ENCODE measurements around the gene TMEM200A. TPM values are rescaled to one million over a fixed set of nuclear protein-coding genes. Genes with fewer than 3 reads are reported as not detected.

The TMEM200A gene
- polyA plus RNA-seq, 3 donors = not detected

GRCh38 chr6:130411481-130411880 is 45.7 kb downstream of the TMEM200A start:
- TF ChIP-seq CTCF (IDR thresholded peaks at IDR 0.05) = no peak
- no peak overlapping the region for H3K27ac Mint-ChIP-seq
- no peaks in the 10 kb centered on the region for H3K36me3 ChIP-seq (replicated peaks in 1 of 2; ENCODE audit: control insufficient read depth in 1 of 2, insufficient read depth in 2 of 2, low read length in 2 of 2)
- H3K36me3 Mint-ChIP-seq = no peaks in the 10 kb centered on the region
- H3K9me3 Mint-ChIP-seq = peaks cover 0 to 8% (median 4%) of the 10 kb centered on the region in 7 donors
- no peaks in the 10 kb centered on the region for H3K4me1 ChIP-seq (ENCODE audit: control insufficient read depth in 1 of 2, insufficient read depth in 2 of 2, low read length in 2 of 2)
- no peak overlapping the region for H3K4me2 ChIP-seq (replicated peaks; ENCODE audit: extremely low read depth, low read length, poor library complexity, severe bottlenecking)
- H3K4me3 ChIP-seq (replicated peaks in 1 of 3; ENCODE audit: low read depth in 2 of 3, low read length in 3 of 3) = no peak overlapping the region
- no peak overlapping the region for H3K9ac ChIP-seq (ENCODE audit: insufficient read depth, low read length, poor library complexity, severe bottlenecking)
- H4K20me1 ChIP-seq (ENCODE audit: insufficient read depth, low read length) = no peaks in the 10 kb centered on the region
- 100% methylated on average over 1 of the region's 2 CpGs for WGBS (ENCODE audit: insufficient coverage)
- intact Hi-C loops (cut with micrococcal nuclease) = no loop called here
- H3K4me3 Mint-ChIP-seq = no peak overlapping the region
- H2AFZ ChIP-seq (ENCODE audit: insufficient read depth, low read depth, low read length, poor library complexity, severe bottlenecking) = no peak overlapping the region
- peaks cover 0 to 5% of the 10 kb centered on the region in 2 donors for H3K9me3 ChIP-seq (replicated peaks in 1 of 2; ENCODE audit: control insufficient read depth in 1 of 2, insufficient read depth in 1 of 2, low read length in 2 of 2)
- DNase-seq = no peak
- no peak overlapping the region for H3K27ac ChIP-seq (ENCODE audit: low read depth in 1 of 2, low read length in 2 of 2)
- no peaks in the 10 kb centered on the region for H3K27me3 ChIP-seq (ENCODE audit: control insufficient read depth in 2 of 2, insufficient read depth in 2 of 2, low read length in 2 of 2)
- no peaks in the 10 kb centered on the region for H3K27me3 Mint-ChIP-seq (ENCODE audit: low read depth in 3 of 3)
- H3K4me1 Mint-ChIP-seq = no peaks in the 10 kb centered on the region
- no peaks in the 10 kb centered on the region for H3K79me2 ChIP-seq (ENCODE audit: insufficient read depth, low read length)

GRCh38 chr6:130412556-130413290 is 46.9 kb downstream of the TMEM200A start:
- Histone ChIP-seq H3K9me3 (replicated peaks in 1 of 2; ENCODE audit: control insufficient read depth in 1 of 2, insufficient read depth in 1 of 2, low read length in 2 of 2) (peaks cover 0 to 5% of the 10 kb centered on the region in 2 donors), H2AFZ (ENCODE audit: insufficient read depth, low read depth, low read length, poor library complexity, severe bottlenecking) (no peak overlapping the region), H4K20me1 (ENCODE audit: insufficient read depth, low read length) (no peaks in the 10 kb centered on the region), H3K9ac (ENCODE audit: insufficient read depth, low read length, poor library complexity, severe bottlenecking) (no peak overlapping the region), H3K4me2 (replicated peaks; ENCODE audit: extremely low read depth, low read length, poor library complexity, severe bottlenecking) (no peak overlapping the region), H3K79me2 (ENCODE audit: insufficient read depth, low read length) (no peaks in the 10 kb centered on the region), H3K27ac (ENCODE audit: low read depth in 1 of 2, low read length in 2 of 2) (no peak overlapping the region), H3K36me3 (replicated peaks in 1 of 2; ENCODE audit: control insufficient read depth in 1 of 2, insufficient read depth in 2 of 2, low read length in 2 of 2) (no peaks in the 10 kb centered on the region), H3K27me3 (ENCODE audit: control insufficient read depth in 2 of 2, insufficient read depth in 2 of 2, low read length in 2 of 2) (no peaks in the 10 kb centered on the region), H3K4me1 (ENCODE audit: control insufficient read depth in 1 of 2, insufficient read depth in 2 of 2, low read length in 2 of 2) (no peaks in the 10 kb centered on the region), H3K4me3 (replicated peaks in 1 of 3; ENCODE audit: low read depth in 2 of 3, low read length in 3 of 3) (no peak overlapping the region)
- intact Hi-C loops (cut with micrococcal nuclease) = no loop called here
- no peaks in the 10 kb centered on the region for H3K36me3 Mint-ChIP-seq
- H3K9me3 Mint-ChIP-seq = peaks cover 0 to 6% (median 4%) of the 10 kb centered on the region in 7 donors
- no peak overlapping the region for H3K27ac Mint-ChIP-seq
- H3K27me3 Mint-ChIP-seq (ENCODE audit: low read depth in 3 of 3) = no peaks in the 10 kb centered on the region
- no peak for DNase-seq
- no peak overlapping the region for H3K4me3 Mint-ChIP-seq
- WGBS (ENCODE audit: insufficient coverage) = no CpG with 5 or more reads among the region's 1 CpG
- H3K4me1 Mint-ChIP-seq = no peaks in the 10 kb centered on the region
- no peak for TF ChIP-seq CTCF (IDR thresholded peaks at IDR 0.05)

All from CD14-positive monocyte (primary cell).